Right renal pelvis (tissue), 4 donors: Measurements from ENCODE around the gene UBE2U. TPM values are rescaled to one million over a fixed set of nuclear protein-coding genes. Genes with fewer than 3 reads are reported as not detected.

ENCODE experiments used
- DNase-seq, 4 donors: peaks; one replicate each; pipeline ENCODE4 v3.0.0-alpha.2; 2013; ENCODE audit warnings: low read depth in 4 of 4, low spot score in 3 of 4, missing footprints in 1 of 4
- polyA plus RNA-seq, 4 donors: library from polyadenylated mRNA; unstranded; fragments of 120-200 nt; gene quantifications; one replicate each; pipeline ENCODE4 v1.2.1, GENCODE V29; 2013; ENCODE audit not compliant: insufficient read length in 4 of 4

Gene UBE2U
- polyA plus RNA-seq, 4 donors, result not detected

GRCh38 chr1:64282351-64282750 lies 78.9 kb downstream of the UBE2U start:
- DNase-seq, result peak; percentile 39 to 65 (median 58)

- DNase-seq, result no peak
These were observed 83.6 kb downstream of the UBE2U start for GRCh38 chr1:64287071-64287470.

GRCh38 chr1:64290420-64290819 lies 87.0 kb downstream of the UBE2U start:
- DNase-seq, result no peak

GRCh38 chr1:64291931-64292330 lies 88.5 kb downstream of the UBE2U start:
- DNase-seq, result no peak

GRCh38 chr1:64292399-64292798 lies 89.0 kb downstream of the UBE2U start:
- DNase-seq, result no peak

- DNase-seq, result no peak
These were observed 90.4 kb downstream of the UBE2U start for GRCh38 chr1:64293820-64294219.

GRCh38 chr1:64295136-64295535 lies 91.7 kb downstream of the UBE2U start:
- DNase-seq, result no peak

GRCh38 chr1:64295561-64295960 lies 92.1 kb downstream of the UBE2U start:
- DNase-seq, result no peak

- no peak for DNase-seq
These were observed 93.0 kb downstream of the UBE2U start for GRCh38 chr1:64296459-64296858.

GRCh38 chr1:64302194-64302593 lies 98.8 kb downstream of the UBE2U start:
- DNase-seq, result no peak

GRCh38 chr1:64302971-64303370 lies 99.5 kb downstream of the UBE2U start:
- DNase-seq, result no peak

- no peak for DNase-seq
These were observed 101.4 kb downstream of the UBE2U start for GRCh38 chr1:64304823-64305222.

GRCh38 chr1:64308866-64309265 lies 105.4 kb downstream of the UBE2U start:
- no peak for DNase-seq

GRCh38 chr1:64309431-64309831 lies 106.0 kb downstream of the UBE2U start:
- no peak for DNase-seq

GRCh38 chr1:64310760-64311159 lies 107.3 kb downstream of the UBE2U start:
- no peak for DNase-seq

- DNase-seq, result no peak
These were observed 109.0 kb downstream of the UBE2U start for GRCh38 chr1:64312431-64312830.

- no peak for DNase-seq
These were observed 112.0 kb downstream of the UBE2U start for GRCh38 chr1:64315402-64315801.
